Thoracic aorta (tissue), 2 donors: ENCODE results near the gene NR2F1-AS1. TPM values are rescaled to one million over a fixed set of nuclear protein-coding genes. Genes with fewer than 3 reads are reported as not detected.

Experiments used
- ATAC-seq: fragments of 150-250 bp; one replicate; pipeline ENCODE4 v1.8.0; 2017; ENCODE audit warnings: low read depth; ENCODE audit not compliant: insufficient number of reproducible peaks, low FRiP score
- DNase-seq: peaks from one replicate; pipeline ENCODE4 v3.0.0-alpha.2; 2020; ENCODE audit warnings: low spot score
- H3K27ac ChIP-seq, 2 donors: fragments of 200-600 bp; sonication (generic); 1 replicate in 1 of 2; 2 replicates in 1 of 2; pipeline ENCODE4 v1.5.1; 2016; ENCODE audit warnings: mild to moderate bottlenecking in 2 of 2, moderate library complexity in 2 of 2
- H3K27me3 ChIP-seq: fragments of 200-600 bp; sonication (generic); replicated peaks from 2 replicates; pipeline ENCODE4 v1.6.0; 2016; ENCODE audit warnings: mild to moderate bottlenecking; ENCODE audit not compliant: insufficient read depth
- H3K36me3 ChIP-seq: fragments of 200-600 bp; sonication (generic); one replicate; pipeline ENCODE4 v1.5.1; 2016
- H3K4me1 ChIP-seq, 2 donors: fragments of 200-600 bp; sonication (generic); 1 replicate in 1 of 2; 2 replicates in 1 of 2; pipeline versions ENCODE4 v1.5.1 to v1.6.0; 2016; ENCODE audit warnings: low read depth in 2 of 2, mild to moderate bottlenecking in 1 of 2; ENCODE audit not compliant: control insufficient read depth in 1 of 2
- H3K4me3 ChIP-seq: fragments of 200-600 bp; sonication (generic); 2 replicates; pipeline ENCODE4 v1.5.1; 2016; ENCODE audit warnings: mild to moderate bottlenecking
- H3K9me3 ChIP-seq: fragments of 200-600 bp; sonication (generic); 2 replicates; pipeline ENCODE4 v1.5.1; 2016
- total RNA-seq, 2 donors: library from RNA; depleted of rRNA; stranded (reverse); fragments of >200 nt; gene quantifications; one replicate each; pipeline versions ENCODE4 v1.1.0 to v1.2.3, GENCODE V29; 2016
- TF ChIP-seq, protein P1 (sequence below): fragments of 200-600 bp; sonication (generic); IDR thresholded peaks from one replicate; pipeline ENCODE4 v1.5.1; 2019; ENCODE audit warnings: antibody characterized with exemption

NR2F1-AS1 gene
- total RNA-seq, 2 donors from 2014 or later: 0.54 to 8.7 TPM

- peaks cover 28 to 41% of the 10 kb centered on the region in 2 donors for H3K4me1 ChIP-seq
These were observed 2.0 kb downstream of the NR2F1-AS1 start for GRCh38 chr5:93578813-93579691.

DNA sequence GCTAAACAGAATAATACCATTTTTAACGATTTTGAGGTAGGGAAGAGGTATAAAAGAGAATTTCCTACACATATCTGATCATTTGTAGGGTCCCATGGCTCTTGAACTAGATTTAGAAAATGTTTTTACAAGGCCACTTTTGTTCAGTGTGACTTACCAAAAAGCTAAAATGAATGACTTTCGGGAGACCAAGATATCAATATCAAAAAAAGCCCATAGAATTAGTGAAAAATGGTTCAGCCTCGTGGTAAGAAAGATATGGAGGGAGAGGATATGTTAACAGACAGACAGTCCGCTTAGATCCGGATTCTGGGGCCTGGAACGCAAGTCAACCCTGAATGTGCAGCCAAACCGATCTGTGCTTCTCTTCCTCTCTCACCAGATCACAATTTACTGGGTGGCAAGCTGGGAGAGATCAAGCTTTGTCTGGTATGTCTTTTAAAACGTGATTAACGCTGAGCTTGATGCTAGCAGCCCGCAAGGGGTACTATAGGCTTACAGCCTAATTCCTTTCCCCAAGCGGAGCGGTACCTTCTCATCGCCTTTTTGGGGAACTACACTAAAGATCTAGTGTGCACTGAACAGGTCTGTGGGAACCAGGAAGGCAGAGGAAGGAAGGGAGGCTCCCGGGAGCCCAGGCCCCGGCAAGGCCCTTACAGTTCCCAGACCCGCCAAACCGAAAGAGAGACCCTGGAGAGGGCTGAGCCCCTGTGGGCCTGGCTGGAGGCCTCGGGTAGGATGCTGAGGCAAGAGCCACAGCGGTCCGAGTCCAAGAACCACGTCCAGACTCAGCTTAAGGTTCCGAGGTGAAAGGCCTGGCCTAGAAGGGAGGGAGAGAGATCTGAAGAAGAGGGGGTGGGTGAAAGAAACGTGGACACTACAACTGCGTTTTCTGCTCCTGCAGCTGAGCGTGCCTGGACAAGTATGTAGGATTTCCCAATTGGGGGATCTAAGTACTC is 2.9 kb downstream of the NR2F1-AS1 start:
- no peaks in the 10 kb centered on the region for H3K36me3 ChIP-seq
- no peaks in the 10 kb centered on the region for H3K9me3 ChIP-seq
- H3K4me3 ChIP-seq: no peak overlapping the region
- peaks cover 22 to 33% of the 10 kb centered on the region in 2 donors for H3K4me1 ChIP-seq
- ATAC-seq: no peak
- no peak overlapping the region for H3K27ac ChIP-seq
- peaks cover 4% of the 10 kb centered on the region for H3K27me3 ChIP-seq
- TF ChIP-seq, protein P1, sequence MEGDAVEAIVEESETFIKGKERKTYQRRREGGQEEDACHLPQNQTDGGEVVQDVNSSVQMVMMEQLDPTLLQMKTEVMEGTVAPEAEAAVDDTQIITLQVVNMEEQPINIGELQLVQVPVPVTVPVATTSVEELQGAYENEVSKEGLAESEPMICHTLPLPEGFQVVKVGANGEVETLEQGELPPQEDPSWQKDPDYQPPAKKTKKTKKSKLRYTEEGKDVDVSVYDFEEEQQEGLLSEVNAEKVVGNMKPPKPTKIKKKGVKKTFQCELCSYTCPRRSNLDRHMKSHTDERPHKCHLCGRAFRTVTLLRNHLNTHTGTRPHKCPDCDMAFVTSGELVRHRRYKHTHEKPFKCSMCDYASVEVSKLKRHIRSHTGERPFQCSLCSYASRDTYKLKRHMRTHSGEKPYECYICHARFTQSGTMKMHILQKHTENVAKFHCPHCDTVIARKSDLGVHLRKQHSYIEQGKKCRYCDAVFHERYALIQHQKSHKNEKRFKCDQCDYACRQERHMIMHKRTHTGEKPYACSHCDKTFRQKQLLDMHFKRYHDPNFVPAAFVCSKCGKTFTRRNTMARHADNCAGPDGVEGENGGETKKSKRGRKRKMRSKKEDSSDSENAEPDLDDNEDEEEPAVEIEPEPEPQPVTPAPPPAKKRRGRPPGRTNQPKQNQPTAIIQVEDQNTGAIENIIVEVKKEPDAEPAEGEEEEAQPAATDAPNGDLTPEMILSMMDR: no peak
- no peak for DNase-seq

More at GRCh38 chr5:93578813-93579691, 2.0 kb downstream of the NR2F1-AS1 start:
- Histone ChIP-seq H3K27me3 (peaks cover 4% of the 10 kb centered on the region), H3K36me3 (no peaks in the 10 kb centered on the region), H3K9me3 (no peaks in the 10 kb centered on the region), H3K4me3 (peak overlapping the region; percentile 81), H3K27ac (no peak overlapping the region)
- TF ChIP-seq, protein P1: no peak
- DNase-seq (no peak), ATAC-seq (no peak)

- TF ChIP-seq, protein P1: no peak
- no peak for DNase-seq
- H3K27me3 ChIP-seq: peaks cover 4% of the 10 kb centered on the region
- H3K36me3 ChIP-seq: no peaks in the 10 kb centered on the region
- no peak overlapping the region for H3K4me3 ChIP-seq
- peaks cover 17 to 30% of the 10 kb centered on the region in 2 donors for H3K4me1 ChIP-seq
- no peaks in the 10 kb centered on the region for H3K9me3 ChIP-seq
- no peak overlapping the region for H3K27ac ChIP-seq
- ATAC-seq: no peak
These were observed 3.8 kb downstream of the NR2F1-AS1 start for GRCh38 chr5:93576994-93577853.

GRCh38 chr5:93575461-93576414 is 5.3 kb downstream of the NR2F1-AS1 start:
- DNase-seq (no peak), ATAC-seq (no peak)
- no peaks in the 10 kb centered on the region for H3K9me3 ChIP-seq
- H3K27ac ChIP-seq: no peak overlapping the region
- H3K4me3 ChIP-seq: no peak overlapping the region
- H3K4me1 ChIP-seq: peaks cover 17 to 28% of the 10 kb centered on the region in 2 donors
- no peaks in the 10 kb centered on the region for H3K36me3 ChIP-seq
- TF ChIP-seq, protein P1: no peak
- H3K27me3 ChIP-seq: peaks cover 4% of the 10 kb centered on the region
